Natural killer cell (primary cell): ENCODE results near the gene GUCY2F. TPM values are rescaled to one million over a fixed set of nuclear protein-coding genes. Genes with fewer than 3 reads are reported as not detected.

ENCODE experiments used
- ATAC-seq, 3 donors: fragments of 150-1000 bp in 2 of 3; fragments of 200-7000 bp in 1 of 3; cut with Tn5 transposase; 1 replicate in 1 of 3; 2 replicates in 2 of 3; pipeline ENCODE4 v1.10.0; 2021; ENCODE audit warnings: mild to moderate bottlenecking in 2 of 3, moderate library complexity in 2 of 3
- DNase-seq, 2 donors: peaks; one replicate each; pipeline versions ENCODE4 v3.0.0 to v3.0.0-alpha.2; 2013 to 2021; ENCODE audit warnings: mixed read lengths in 1 of 2
- H3K27ac ChIP-seq: one replicate; pipeline ENCODE4 v1.5.1; 2013; ENCODE audit warnings: mild to moderate bottlenecking, low read length
- H3K27me3 ChIP-seq: one replicate; pipeline ENCODE4 v1.6.1; 2013; ENCODE audit warnings: low read length; ENCODE audit not compliant: control insufficient read depth, insufficient read depth
- H3K36me3 ChIP-seq: one replicate; pipeline ENCODE4 v1.6.1; 2013; ENCODE audit warnings: low read length; ENCODE audit not compliant: control insufficient read depth, insufficient read depth
- H3K4me1 ChIP-seq: one replicate; pipeline ENCODE4 v1.6.1; 2013; ENCODE audit warnings: low read length; ENCODE audit not compliant: control insufficient read depth, insufficient read depth
- H3K4me3 ChIP-seq: one replicate; pipeline ENCODE4 v1.5.1; 2013; ENCODE audit warnings: low read length
- H3K9me3 ChIP-seq: one replicate; pipeline ENCODE4 v1.6.1; 2013; ENCODE audit warnings: low read length; ENCODE audit not compliant: control insufficient read depth, insufficient read depth
- H3K27ac Mint-ChIP-seq, 2 donors: one replicate each; pipeline ENCODE4 v1.8.0; 2022; ENCODE audit warnings: mild to moderate bottlenecking in 2 of 2, mixed read lengths in 2 of 2, moderate library complexity in 1 of 2
- H3K27me3 Mint-ChIP-seq, 2 donors: one replicate each; pipeline ENCODE4 v1.8.0; 2022; ENCODE audit warnings: low read depth in 2 of 2, mixed read lengths in 2 of 2
- H3K36me3 Mint-ChIP-seq: one replicate; pipeline ENCODE4 v1.8.0; 2022; ENCODE audit warnings: mixed read lengths
- H3K4me1 Mint-ChIP-seq, 2 donors: one replicate each; pipeline ENCODE4 v1.8.0; 2022; ENCODE audit warnings: mixed read lengths in 2 of 2
- H3K4me3 Mint-ChIP-seq: one replicate; pipeline ENCODE4 v1.8.0; 2022; ENCODE audit warnings: mild to moderate bottlenecking, moderate library complexity, mixed read lengths
- H3K9me3 Mint-ChIP-seq, 2 donors: one replicate each; pipeline ENCODE4 v1.8.0; 2022; ENCODE audit warnings: mixed read lengths in 2 of 2
- WGBS: methylation state at CpG from one replicate; pipeline ENCODE4 v1.1.7; 2013; ENCODE audit warnings: missing lambda C conversion rate; ENCODE audit not compliant: insufficient coverage; 5-methylcytosine and 5-hydroxymethylcytosine counted together
- intact Hi-C: fragments of 100-400 bp; cut with micrococcal nuclease; formaldehyde crosslinking; loops from one replicate; pipeline ENCODE4 v1.14.2; 2022
- total RNA-seq, 4 donors: library from RNA; stranded (reverse); fragments of 120-200 nt in 1 of 4; gene quantifications; one replicate each; pipeline versions ENCODE4 v1.2.3 to v1.2.4, GENCODE V29; 2013 to 2022
- TF ChIP-seq, protein P1 (sequence below): fragments of 200-600 bp; IDR thresholded peaks from one replicate; pipeline ENCODE4 v1.8.0; 2022; ENCODE audit warnings: antibody characterized with exemption

The GUCY2F gene
- total RNA-seq, 3 donors from 2014 or later (not counting 1 experiment from before 2014, with no cell fraction given), result not detected

DNA sequence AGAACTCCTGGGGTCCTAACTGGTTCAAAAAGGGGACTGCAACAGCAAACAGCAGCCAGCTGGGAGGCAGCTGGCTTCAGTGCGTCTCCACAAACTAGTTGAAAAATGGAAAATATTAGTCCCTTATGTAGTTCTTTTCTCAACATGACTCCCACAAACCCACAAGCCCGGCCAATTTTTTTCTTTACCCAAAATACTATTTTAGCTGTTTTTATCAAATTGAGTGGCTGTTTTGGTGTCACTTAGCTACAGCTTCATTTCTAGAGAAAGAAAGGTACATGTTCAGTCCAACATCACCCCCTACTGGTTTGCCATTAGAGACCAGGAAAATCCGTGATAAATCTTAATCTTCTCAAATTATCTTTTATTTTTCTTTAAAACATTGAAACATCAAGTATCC lies 97.2 kb downstream of the GUCY2F start:
- no peak overlapping the region for H3K4me3 Mint-ChIP-seq
- TF ChIP-seq, protein P1, sequence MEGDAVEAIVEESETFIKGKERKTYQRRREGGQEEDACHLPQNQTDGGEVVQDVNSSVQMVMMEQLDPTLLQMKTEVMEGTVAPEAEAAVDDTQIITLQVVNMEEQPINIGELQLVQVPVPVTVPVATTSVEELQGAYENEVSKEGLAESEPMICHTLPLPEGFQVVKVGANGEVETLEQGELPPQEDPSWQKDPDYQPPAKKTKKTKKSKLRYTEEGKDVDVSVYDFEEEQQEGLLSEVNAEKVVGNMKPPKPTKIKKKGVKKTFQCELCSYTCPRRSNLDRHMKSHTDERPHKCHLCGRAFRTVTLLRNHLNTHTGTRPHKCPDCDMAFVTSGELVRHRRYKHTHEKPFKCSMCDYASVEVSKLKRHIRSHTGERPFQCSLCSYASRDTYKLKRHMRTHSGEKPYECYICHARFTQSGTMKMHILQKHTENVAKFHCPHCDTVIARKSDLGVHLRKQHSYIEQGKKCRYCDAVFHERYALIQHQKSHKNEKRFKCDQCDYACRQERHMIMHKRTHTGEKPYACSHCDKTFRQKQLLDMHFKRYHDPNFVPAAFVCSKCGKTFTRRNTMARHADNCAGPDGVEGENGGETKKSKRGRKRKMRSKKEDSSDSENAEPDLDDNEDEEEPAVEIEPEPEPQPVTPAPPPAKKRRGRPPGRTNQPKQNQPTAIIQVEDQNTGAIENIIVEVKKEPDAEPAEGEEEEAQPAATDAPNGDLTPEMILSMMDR, result no peak
- H3K4me3 ChIP-seq, result no peak overlapping the region
- H3K36me3 Mint-ChIP-seq, result no peaks in the 10 kb centered on the region
- no peaks in the 10 kb centered on the region for H3K36me3 ChIP-seq
- ATAC-seq, result no peak
- no peaks in the 10 kb centered on the region for H3K27me3 ChIP-seq
- H3K4me1 Mint-ChIP-seq, result no peaks in the 10 kb centered on the region
- no peaks in the 10 kb centered on the region for H3K9me3 ChIP-seq
- DNase-seq, result no peak
- H3K27me3 Mint-ChIP-seq, result peaks cover 0 to 19% of the 10 kb centered on the region in 2 donors
- intact Hi-C loops, result no loop called here
- 0% methylated on average over 1 of the region's 3 CpGs for WGBS
- no peaks in the 10 kb centered on the region for H3K4me1 ChIP-seq
- no peaks in the 10 kb centered on the region for H3K9me3 Mint-ChIP-seq
- no peak overlapping the region for H3K27ac ChIP-seq
- H3K27ac Mint-ChIP-seq, result no peak overlapping the region

DNA sequence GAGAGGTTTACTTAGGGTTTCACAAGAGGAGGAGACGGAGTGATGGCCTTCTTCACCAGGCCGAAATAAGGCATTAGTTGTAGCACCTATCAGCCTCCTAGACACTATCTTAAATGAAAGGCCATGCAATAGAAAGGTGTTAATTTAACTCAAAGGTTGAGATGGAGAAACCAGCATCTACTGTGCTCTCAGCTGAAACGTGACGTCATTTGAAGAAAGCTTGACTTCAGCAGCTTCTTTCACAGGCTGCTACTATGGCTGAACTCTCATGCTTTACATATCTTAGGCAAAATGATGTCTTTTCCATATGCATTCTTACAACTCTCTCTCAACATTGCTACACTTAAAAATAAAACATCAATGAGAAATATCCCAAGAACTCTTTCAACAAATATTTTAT lies 99.6 kb downstream of the GUCY2F start:
- Mint-ChIP-seq H3K4me1 (no peaks in the 10 kb centered on the region), H3K4me3 (no peak overlapping the region), H3K36me3 (no peaks in the 10 kb centered on the region), H3K27me3 (peaks cover 0 to 19% of the 10 kb centered on the region in 2 donors), H3K27ac (no peak overlapping the region), H3K9me3 (no peaks in the 10 kb centered on the region)
- DNase-seq, result no peak
- no peak overlapping the region for H3K27ac ChIP-seq
- intact Hi-C loops, result no loop called here
- ATAC-seq, result no peak
- H3K27me3 ChIP-seq, result no peaks in the 10 kb centered on the region
- H3K36me3 ChIP-seq, result no peaks in the 10 kb centered on the region
- 97% methylated on average over 3 of the region's 4 CpGs for WGBS
- H3K9me3 ChIP-seq, result no peaks in the 10 kb centered on the region
- H3K4me3 ChIP-seq, result no peak overlapping the region
- H3K4me1 ChIP-seq, result no peaks in the 10 kb centered on the region
- TF ChIP-seq, protein P1, result no peak

DNA sequence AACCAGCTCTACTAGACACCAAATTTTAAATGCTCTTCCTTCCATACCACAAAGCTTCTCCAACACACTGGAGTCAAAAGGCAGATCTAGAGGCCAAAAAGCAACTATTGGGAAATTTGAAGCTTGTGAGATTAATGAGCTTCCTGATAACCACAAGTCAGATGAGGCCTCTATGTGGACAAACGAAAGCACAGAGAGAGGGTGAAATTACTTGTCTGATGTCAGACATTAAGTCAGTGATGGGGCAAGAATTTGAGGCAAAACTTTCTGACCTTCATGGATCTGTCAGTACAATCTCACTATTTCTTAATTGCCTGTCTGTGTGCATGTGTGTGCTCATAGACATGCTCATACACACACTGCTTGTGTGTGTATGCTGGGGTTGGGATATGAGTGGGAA lies 103.6 kb downstream of the GUCY2F start:
- Histone ChIP-seq H3K4me3 (no peak overlapping the region), H3K4me1 (no peaks in the 10 kb centered on the region), H3K27me3 (no peaks in the 10 kb centered on the region), H3K36me3 (no peaks in the 10 kb centered on the region), H3K9me3 (no peaks in the 10 kb centered on the region), H3K27ac (no peak overlapping the region)
- Mint-ChIP-seq H3K9me3 (no peaks in the 10 kb centered on the region), H3K4me3 (no peak overlapping the region), H3K27me3 (peaks cover 3 to 42% of the 10 kb centered on the region in 2 donors), H3K27ac (no peak overlapping the region), H3K36me3 (no peaks in the 10 kb centered on the region), H3K4me1 (no peaks in the 10 kb centered on the region)
- DNase-seq (no peak), ATAC-seq (no peak)
- intact Hi-C loops, result no loop called here
- TF ChIP-seq, protein P1, result no peak
- WGBS, result 50% methylated on average over 1 of the region's 1 CpG

DNA sequence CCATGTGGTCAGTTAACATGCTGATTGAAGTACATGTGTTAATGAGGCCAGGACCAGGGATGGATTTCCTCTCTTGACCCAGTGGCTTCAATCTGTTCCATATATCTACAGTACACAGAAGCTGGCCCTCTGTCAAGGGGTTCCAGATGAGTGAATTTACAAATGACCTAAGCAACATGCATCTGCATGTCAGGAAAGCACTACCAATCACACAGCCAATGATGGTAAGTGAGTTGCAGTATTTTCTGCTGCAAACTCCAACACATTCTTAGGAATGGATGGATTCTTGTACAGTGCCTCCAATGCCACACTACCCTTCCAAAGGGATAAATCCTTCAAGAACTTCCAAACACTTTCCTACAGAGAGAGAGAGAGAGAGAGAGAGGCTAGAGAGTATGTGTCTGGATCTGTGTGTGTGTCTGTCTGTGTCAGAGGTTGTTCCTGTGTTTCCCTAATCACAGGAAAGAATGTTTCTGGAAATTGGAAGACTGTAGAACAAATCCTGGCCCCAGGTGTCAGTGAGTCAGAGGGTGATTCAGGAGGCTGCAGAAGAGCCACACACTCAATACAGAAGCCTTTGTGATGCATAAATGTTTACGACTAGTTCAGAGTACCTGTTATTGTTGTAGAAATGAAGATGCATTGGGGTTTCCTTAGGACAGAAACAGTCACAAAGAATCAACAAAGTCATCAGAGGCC lies 107.5 kb downstream of the GUCY2F start:
- DNase-seq (no peak), ATAC-seq (no peak)
- H3K27ac Mint-ChIP-seq, result no peak overlapping the region
- no peaks in the 10 kb centered on the region for H3K9me3 ChIP-seq
- intact Hi-C loops, result no loop called here
- H3K4me1 ChIP-seq, result no peaks in the 10 kb centered on the region
- no peak overlapping the region for H3K27ac ChIP-seq
- no peak overlapping the region for H3K4me3 Mint-ChIP-seq
- H3K9me3 Mint-ChIP-seq, result no peaks in the 10 kb centered on the region
- 100% methylated on average over 1 of the region's 1 CpG for WGBS
- H3K4me1 Mint-ChIP-seq, result no peaks in the 10 kb centered on the region
- H3K4me3 ChIP-seq, result no peak overlapping the region
- no peaks in the 10 kb centered on the region for H3K36me3 Mint-ChIP-seq
- peaks cover 3 to 22% of the 10 kb centered on the region in 2 donors for H3K27me3 Mint-ChIP-seq
- no peaks in the 10 kb centered on the region for H3K36me3 ChIP-seq
- TF ChIP-seq, protein P1, result no peak
- H3K27me3 ChIP-seq, result no peaks in the 10 kb centered on the region
